HG03064 (cell line): ENCODE measurements around the gene ATP9B.

Source experiments
- ATAC-seq: cut with Tn5 transposase; IDR thresholded peaks from one replicate; pipeline ENCODE4 v1.9.1; 2021; ENCODE audit warnings: low read depth; ENCODE audit not compliant: unreplicated experiment

Gene ATP9B

DNA sequence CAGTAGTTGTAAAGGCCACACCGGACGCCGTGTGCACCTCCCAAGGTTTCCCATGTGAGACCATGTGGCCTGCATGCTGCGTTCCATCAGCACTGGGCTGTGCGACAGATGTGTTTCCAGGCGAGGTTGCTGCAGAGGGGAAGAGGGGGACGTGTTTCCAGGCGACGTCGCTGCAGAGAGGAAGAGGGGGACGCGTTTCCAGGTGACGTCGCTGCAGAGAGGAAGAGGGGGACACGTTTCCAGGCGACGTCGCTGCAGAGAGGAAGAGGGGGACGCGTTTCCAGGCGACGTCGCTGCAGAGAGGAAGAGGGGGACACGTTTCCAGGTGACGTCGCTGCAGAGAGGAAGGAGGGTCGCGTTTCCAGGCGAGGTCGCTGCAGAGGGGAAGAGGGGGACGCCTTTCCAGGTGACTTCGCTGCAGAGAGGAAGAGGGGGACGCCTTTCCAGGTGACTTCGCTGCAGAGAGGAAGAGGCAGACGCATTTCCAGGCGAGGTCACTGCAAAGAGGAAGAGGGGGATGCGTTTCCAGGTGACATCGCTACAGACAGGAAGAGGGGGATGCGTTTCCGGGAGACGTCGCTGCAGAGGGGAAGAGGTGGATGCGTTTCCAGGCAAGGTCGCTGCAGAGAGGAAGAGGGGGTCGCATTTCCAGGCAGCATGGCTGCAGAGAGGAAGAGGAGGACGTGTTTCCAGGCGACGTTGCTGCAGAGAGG is 351.0 kb downstream of the ATP9B start:
- no peak for ATAC-seq

DNA sequence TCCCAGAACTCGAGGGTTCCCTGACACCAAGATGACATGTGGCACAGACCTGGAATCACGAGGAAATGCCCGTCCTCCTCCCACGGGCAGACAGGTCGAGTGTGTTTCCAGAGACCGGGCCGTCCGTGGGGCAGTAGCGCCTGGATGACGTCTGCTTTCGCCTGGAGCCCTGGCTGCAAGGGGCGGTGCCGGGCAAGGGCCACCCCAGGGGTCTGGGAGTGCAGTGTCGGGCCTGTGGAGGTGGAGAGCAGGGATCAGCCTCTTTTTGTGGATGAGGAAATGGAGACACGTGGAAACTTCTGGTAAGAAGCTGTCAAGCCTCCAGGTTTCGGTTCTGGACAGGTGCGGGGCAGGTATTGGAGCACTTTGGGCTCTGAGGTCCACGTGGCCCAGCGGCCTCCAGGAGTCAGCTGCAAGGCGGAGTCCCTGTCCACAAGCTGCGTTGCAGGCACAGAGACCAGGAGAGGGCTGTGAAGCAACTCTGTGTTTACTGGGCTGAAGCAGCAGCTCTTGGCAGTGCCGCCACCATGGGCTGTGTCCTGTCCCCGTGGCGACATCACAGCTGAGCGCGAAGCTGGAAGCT is 352.2 kb downstream of the ATP9B start:
- no peak for ATAC-seq

DNA sequence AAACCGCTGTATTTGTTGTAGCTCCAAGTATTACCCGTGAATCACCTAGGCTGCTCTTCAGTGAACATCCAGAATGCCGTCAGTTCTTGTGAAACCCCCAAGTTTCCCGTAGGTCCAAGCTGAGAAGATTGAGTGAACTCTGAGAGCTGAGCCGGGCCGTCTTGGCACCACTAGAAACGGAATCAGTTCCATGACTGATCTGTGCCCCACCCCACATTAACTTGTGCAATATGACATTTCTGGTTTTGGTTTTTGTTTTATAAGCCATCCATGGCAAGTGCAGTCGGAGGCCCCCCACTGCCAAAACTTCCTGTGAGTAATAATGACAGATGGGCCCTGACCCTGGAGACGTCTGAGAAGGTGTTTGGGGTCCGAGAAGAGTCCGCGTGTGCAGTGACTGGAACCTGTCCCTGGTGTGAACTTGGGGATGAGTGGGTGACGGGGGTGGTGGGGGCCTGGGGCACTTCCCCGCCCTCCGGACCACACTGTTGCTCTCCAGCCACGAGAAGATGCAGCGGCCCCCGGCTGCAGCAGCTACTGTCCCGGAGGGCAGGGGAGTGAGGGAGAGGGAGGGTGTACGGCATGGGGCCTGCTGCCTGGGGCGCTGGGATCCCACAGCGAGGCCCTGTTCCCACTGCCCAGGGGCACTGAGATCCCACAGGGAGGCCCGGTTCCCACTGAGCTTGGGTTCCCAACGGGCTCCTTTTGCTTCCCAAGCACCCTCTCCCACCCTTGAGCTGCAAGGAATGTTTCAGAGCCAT is 353.0 kb downstream of the ATP9B start:
- ATAC-seq, result peak; percentile 83

DNA sequence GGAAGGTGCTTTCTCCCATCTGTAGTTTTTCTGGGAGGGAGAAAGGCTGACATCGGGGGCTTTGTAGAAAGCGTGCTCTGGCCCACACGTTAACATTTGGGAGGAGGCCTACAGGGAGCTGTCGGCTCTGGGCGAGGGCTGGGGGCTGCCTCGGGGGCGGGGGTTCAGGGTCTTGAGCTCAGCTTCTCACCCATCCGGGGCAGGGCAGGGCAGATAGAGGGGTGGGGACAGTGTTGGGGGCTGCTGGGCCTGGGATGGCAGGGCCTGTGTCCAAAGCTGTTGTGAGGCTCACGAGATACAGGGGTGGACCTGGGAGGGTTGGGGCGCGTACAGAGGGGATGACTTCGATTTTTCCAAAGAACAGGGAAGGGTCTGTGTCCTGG is 353.6 kb downstream of the ATP9B start:
- no peak for ATAC-seq

DNA sequence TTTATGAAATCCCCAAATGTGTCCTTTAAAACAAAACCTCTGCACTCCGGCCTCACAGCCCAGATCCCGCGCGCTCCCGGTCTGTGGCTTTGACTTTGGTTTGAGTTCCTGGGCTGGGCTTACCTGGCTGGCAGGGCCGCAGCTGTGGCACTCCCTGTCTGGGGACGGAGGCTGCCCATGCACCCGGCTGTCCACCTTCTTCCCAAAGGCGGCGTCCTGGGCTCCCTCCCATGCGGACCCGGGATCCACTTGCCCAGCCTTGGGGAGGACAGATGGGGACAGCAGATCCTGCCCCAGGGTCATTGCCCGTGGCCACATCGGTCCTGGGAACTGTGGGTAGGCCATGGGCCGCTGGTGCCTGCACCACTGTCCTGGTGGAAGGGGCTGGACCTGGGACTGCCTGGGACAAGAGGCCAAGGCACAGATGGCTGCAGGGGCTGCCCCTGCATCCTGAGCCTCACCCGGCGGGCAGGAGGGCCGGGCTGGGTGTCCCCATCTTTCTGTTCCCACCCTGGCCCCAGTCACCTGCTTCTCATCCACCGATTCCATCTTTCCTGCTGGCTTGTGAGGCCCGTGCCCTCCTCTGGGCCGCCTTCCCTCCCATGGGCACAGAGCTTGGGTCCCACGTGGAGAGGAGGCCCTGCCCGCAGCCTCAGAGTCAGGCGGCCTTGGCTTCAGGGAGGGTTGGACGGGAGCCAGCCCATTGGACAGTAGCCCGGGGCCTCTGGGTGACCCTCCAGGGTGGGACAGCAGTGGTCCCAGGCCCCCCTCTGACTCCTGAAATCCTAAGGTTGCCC is 354.2 kb downstream of the ATP9B start:
- no peak for ATAC-seq

DNA sequence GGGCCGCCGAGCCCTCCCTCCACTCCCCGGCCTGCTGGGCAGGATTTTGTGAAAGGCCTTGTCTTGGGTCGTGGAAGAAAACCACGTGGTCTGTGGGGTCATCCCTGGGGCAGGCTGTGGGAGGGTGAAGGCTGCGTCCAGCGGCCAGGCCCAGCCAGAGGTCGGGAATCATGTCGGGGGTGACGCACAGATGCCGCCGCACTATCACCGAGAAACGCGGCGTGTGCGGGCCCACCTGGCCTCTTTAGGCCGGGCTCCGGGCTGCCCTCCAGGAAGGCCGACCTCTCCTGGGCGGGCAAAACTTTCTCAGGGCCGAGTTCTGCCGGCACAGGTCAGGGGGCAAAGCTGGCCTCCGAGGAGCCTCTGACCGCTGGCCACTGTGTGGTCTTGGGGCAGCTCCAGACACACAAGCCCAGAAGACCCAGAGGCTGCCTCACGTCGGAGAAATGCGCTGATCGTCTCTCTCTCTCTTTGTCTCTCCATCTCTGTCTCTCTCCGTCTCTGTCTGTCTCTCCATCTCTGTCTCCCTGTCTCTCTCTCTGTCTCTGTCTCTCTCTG is 354.9 kb downstream of the ATP9B start:
- no peak for ATAC-seq

DNA sequence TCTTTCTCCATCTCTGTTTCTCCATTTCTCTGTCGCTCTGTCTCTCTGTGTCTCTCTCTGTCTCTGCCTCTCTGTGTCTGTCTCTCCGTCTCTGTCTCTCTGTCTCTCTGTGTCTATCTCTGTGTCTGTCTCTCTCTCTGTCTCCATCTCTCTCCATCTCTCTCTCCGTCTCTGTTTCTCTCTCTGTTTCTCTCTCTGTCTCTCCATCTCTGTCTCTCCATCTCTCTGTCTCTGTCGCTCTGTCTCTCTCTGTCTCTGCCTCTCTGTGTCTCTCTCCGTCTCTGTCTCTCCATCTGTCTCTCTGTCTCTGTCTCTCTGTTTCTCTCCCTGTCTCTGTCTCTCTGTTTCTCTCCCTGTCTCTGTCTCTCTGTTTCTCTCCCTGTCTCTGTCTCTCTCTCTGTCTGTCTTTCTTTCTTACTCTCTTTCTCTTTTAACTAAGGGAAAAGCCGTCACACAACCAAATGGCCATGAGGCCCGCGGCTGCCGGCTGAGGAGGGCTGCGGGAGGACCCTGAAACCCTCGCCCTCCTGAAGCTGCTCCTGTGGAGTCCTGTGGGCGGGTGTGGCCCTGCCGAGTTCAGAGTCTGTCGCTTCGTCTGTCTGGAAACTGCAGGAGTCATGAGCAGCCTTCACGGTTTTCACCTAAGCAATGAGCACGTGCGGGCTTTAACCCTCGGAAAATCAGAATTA is 355.8 kb downstream of the ATP9B start:
- no peak for ATAC-seq

DNA sequence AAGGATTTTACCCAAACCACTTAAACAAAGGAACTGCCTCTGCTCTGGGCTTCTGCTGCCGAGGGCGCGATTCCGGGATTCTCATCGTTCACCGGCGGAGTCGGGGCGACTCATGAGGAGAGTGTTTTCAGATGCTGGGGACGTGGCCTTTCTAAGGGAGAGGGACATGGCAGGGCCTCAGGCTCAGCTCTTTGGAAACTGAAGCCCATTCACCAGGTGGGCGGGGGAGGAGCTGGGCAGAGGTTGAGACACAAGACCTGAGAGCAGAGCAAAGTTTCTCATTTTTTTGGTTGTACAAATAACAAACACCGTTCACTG is 356.3 kb downstream of the ATP9B start:
- no peak for ATAC-seq

DNA sequence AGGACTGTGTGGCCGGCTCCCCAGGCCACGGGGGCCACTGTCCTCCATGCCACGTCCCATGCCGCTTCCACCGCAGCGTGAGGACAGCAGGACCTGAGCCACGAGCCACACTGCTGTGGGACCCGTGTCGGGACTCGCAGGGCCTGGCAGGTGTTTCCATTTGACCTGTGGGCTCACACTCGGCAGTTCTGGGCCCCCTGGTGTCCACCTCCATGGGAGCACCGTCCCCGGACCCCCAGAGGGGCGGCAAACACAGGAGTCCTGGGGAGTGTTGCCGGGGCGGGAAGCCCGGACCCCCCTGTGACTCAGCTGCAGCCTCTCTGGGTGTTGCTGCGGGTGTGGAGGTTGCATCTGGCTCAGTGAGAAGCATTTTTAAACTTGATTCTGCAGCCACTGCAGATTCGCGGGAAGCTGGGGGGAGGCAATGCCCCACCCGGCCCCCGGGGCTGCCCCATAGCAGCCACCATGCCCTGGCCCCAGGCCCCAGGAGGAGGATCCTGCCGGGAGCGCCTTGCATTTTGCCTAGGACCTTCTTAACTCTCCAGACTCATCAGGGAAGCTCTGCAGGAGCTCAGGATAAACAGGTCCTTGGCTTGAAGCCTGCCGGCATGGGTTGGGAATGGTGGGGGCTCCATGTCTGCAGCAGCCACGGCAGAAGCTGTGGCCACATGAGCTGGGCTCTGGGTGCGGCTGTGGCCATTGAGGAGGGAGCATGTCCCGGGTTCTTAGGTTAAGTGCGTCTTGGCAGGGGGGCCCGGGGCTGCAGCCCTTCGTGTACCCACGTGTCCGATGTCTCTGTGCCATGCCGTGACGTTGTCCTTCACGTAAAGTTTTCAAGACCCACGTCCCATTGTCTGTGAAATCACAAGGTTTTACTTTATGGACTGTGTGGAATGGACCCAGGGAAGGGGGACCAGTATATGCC is 357.4 kb downstream of the ATP9B start:
- no peak for ATAC-seq

DNA sequence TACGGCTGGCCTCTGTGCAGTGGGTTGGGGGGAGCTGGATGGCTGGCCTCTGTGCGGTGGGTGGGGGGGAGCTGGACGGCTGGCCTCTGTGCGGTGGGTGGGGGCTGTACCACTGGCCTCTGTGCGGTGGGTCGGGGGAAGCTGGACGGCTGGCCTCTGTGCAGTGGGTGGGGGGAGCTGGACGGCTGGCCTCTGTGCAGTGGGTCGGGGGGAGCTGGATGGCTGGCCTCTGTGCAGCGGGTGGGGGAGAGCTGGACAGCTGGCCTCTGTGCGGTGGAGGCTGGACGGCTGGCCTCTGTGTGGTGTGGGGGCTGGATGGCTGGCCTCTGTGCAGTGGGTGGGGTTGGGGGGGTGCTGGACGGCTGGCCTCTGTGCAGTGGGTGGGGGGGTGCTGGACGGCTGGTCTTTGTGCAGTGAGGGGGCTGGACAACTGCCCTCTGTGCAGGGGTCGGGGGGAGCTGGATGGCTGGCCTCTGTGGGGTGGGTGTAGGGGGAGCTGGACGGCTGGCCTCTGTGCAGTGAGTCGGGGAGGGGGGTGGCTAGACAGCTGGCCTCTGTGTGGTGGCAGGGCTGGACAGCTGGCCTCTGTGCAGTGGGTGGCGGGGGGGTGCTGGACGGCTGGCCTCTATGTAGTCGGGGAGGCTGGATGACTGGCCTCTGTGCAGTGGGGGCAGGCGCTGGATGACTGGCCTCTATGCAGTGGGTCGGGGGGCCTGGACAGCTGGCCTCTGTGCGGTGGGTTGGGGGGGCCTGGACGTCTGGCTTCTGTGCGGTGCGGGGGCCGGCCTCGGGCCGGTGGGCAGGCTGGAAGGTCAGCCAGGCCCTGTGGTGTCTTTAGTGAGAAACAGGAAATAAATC is 358.4 kb downstream of the ATP9B start:
- ATAC-seq, result no peak
